Heart left ventricle (tissue), 16 donors: ENCODE measurements around the gene TRRAP. TPM values are rescaled to one million over a fixed set of nuclear protein-coding genes. Genes with fewer than 3 reads are reported as not detected.

ENCODE experiments used
- ATAC-seq, 4 donors: fragments of 200-7000 bp; cut with Tn5 transposase; one replicate each; pipeline ENCODE4 v1.9.1; 2020 to 2022; ENCODE audit warnings: moderate library complexity in 4 of 4, mild to moderate bottlenecking in 3 of 4, moderate number of reproducible peaks in 1 of 4
- DNase-seq, 5 donors: peaks; one replicate each; pipeline ENCODE4 v3.0.0-alpha.2; 2020
- H3K27ac ChIP-seq, 12 donors: fragments of 200-600 bp; sonication (generic) in 4 of 12; one replicate each; pipeline versions ENCODE4 v1.5.0 to v1.8.0; 2016 to 2022; ENCODE audit warnings: mild to moderate bottlenecking in 2 of 12
- H3K27me3 ChIP-seq, 9 donors: fragments of 200-600 bp; sonication (generic) in 2 of 9; one replicate each; pipeline versions ENCODE4 v1.5.1 to v1.8.0; 2016 to 2022; ENCODE audit warnings: mild to moderate bottlenecking in 3 of 9
- H3K36me3 ChIP-seq, 9 donors: fragments of 200-600 bp; sonication (generic) in 2 of 9; one replicate each; pipeline versions ENCODE4 v1.5.0 to v1.8.0; 2018 to 2022; ENCODE audit warnings: mild to moderate bottlenecking in 2 of 9
- H3K4me1 ChIP-seq, 12 donors: fragments of 200-600 bp; sonication (generic) in 4 of 12; one replicate each; pipeline versions ENCODE4 v1.5.0 to v1.8.0; 2016 to 2022; ENCODE audit warnings: mild to moderate bottlenecking in 3 of 12
- H3K4me3 ChIP-seq, 12 donors: fragments of 200-600 bp; sonication (generic) in 4 of 12; one replicate each; pipeline versions ENCODE4 v1.5.0 to v1.8.0; 2017 to 2022; ENCODE audit warnings: mild to moderate bottlenecking in 9 of 12, moderate library complexity in 4 of 12
- H3K9me3 ChIP-seq, 12 donors: fragments of 200-600 bp; sonication (generic) in 4 of 12; one replicate each; pipeline versions ENCODE4 v1.5.0 to v1.8.0; 2016 to 2022; ENCODE audit warnings: mild to moderate bottlenecking in 1 of 12
- CTCF ChIP-seq, 12 donors: fragments of 200-600 bp; sonication (generic) in 4 of 12; IDR thresholded peaks; one replicate each; pipeline versions ENCODE4 v1.5.0 to v1.8.0; 2018 to 2022; ENCODE audit warnings: antibody characterized with exemption in 12 of 12, mild to moderate bottlenecking in 5 of 12
- POLR2A ChIP-seq, 2 donors: fragments of 450-650 bp; IDR thresholded peaks; one replicate each; pipeline ENCODE4 v1.6.1; 2017; ENCODE audit warnings: antibody characterized with exemption in 2 of 2, mild to moderate bottlenecking in 2 of 2, moderate library complexity in 2 of 2
- WGBS, 4 donors: extraction: QIAGEN DNeasy Blood & Tissue Kit in 2 of 4; methylation state at CpG; one replicate each; pipeline versions ENCODE4 v1.1.5 to v1.1.7; 2013 to 2018; 5-methylcytosine and 5-hydroxymethylcytosine counted together
- intact Hi-C, 10 donors: fragments of 100-400 bp; cut with DNase I; formaldehyde crosslinking; loops; one replicate each; pipeline versions ENCODE4 v1.11.1 to v1.14.2; 2022
- polyA plus RNA-seq, 2 donors: library from polyadenylated mRNA; stranded (reverse); fragments of 200-250 nt; gene quantifications; one replicate each; pipeline ENCODE4 v1.2.3, GENCODE V29; 2013
- total RNA-seq, 9 donors: library from RNA; depleted of rRNA in 2 of 9; stranded (reverse); fragments of >200 nt in 2 of 9; fragmentation: NEBNext Ultra II Directional in 3 of 9; extraction: Animal tissue kit (Norgen Biotek cat#: 25700) in 3 of 9; gene quantifications; one replicate each; pipeline versions ENCODE4 v1.1.0 to v1.2.4, GENCODE V29; 2016 to 2023
- donor health status: ischemic (EF 13 %, LVEDD 7.1; RV severe dilation, severe dysfunction).
- donor health status: healthy with polysubstance abuse.
- donor health status: DM: no; HTN: yes; CAD: no.
- donor health status: DM: no; HTN: no; CAD: no.
- donor health status: ischemic (EF 25% LVEDD 6.9; RV normal size, moderate dysfunction).
- donor health status: ischemic (EF 25% LVEDD 5.7; RV mildly dilated, moderate dysfunction).
- donor health status: healthy.
- donor health status: DM: yes; HTN: yes; CAD: no.
- donor health status: ischemic (EF 35%, LVEDD 5.7; RV mildly dilated, moderate dysfunction).
- donor health status: nonischemic (EF 11% LVEDD 7.7; RV severe dilation, severe dysfunction).
- donor health status: DM: yes; HTN: yes; CAD: no.
- donor health status: PGD.
- donor health status: ischemic (EF 29% LVEDD 5.4; RV normal size, mild dysfunction).
- donor health status: nonischemic (EF 23%, LVEDD 6.1; RV moderate dilation, normal function).

TRRAP gene
- total and polyA plus RNA-seq, 11 donors = 9.2 to 29.6 (median 21.6) TPM

- intact Hi-C loops = no loop called here
- no peak for TF ChIP-seq CTCF (IDR thresholded peaks at IDR 0.05)
- TF ChIP-seq POLR2A (IDR thresholded peaks at IDR 0.05) = no peak
- DNase-seq = no peak
- peaks cover 0 to 17% (median 0%) of the 10 kb centered on the region in 12 donors for H3K4me1 ChIP-seq
- WGBS, 4 donors = 92 to 97% (median 94%) methylated on average over 10 to 11 of the region's 11 CpGs
- H3K36me3 ChIP-seq = peaks cover 0 to 100% (median 99%) of the 10 kb centered on the region in 9 donors
- no peaks in the 10 kb centered on the region for H3K27me3 ChIP-seq
- peak overlapping the region in 2 of 12 donors; percentile 78 to 88 for H3K27ac ChIP-seq
- no peak overlapping the region for H3K4me3 ChIP-seq
- ATAC-seq = no peak
- H3K9me3 ChIP-seq = no peaks in the 10 kb centered on the region
Observed at GRCh38 chr7:98957766-98958165, 79.4 kb downstream of the TRRAP start.

GRCh38 chr7:98958968-98959367 lies 80.6 kb downstream of the TRRAP start:
- no peak for ATAC-seq
- intact Hi-C loops = no loop called here
- no peaks in the 10 kb centered on the region for H3K9me3 ChIP-seq
- H3K27ac ChIP-seq = no peak overlapping the region
- H3K36me3 ChIP-seq = peaks cover 3 to 100% (median 99%) of the 10 kb centered on the region in 9 donors
- no peaks in the 10 kb centered on the region for H3K27me3 ChIP-seq
- WGBS, 4 donors = 92 to 95% (median 94%) methylated on average over 9 of the region's 9 CpGs
- H3K4me1 ChIP-seq = peaks cover 0 to 17% (median 0%) of the 10 kb centered on the region in 12 donors
- no peak overlapping the region for H3K4me3 ChIP-seq
- no peak for TF ChIP-seq POLR2A (IDR thresholded peaks at IDR 0.05)
- no peak for TF ChIP-seq CTCF (IDR thresholded peaks at IDR 0.05)
- DNase-seq = no peak

GRCh38 chr7:98963305-98963704 lies 85.0 kb downstream of the TRRAP start:
- intact Hi-C loops = no loop called here
- 90 to 97% (median 94%) methylated on average over 9 to 10 of the region's 10 CpGs for WGBS, 4 donors
- Histone ChIP-seq H3K9me3 (no peaks in the 10 kb centered on the region), H3K27ac (no peak overlapping the region), H3K4me3 (no peak overlapping the region), H3K27me3 (no peaks in the 10 kb centered on the region), H3K36me3 (peaks cover 3 to 100% (median 100%) of the 10 kb centered on the region in 9 donors), H3K4me1 (no peaks in the 10 kb centered on the region)
- TF ChIP-seq POLR2A (IDR thresholded peaks at IDR 0.05) (no peak), CTCF (IDR thresholded peaks at IDR 0.05) (no peak)
- DNase-seq (peak in 1 of 5 donors; percentile 7), ATAC-seq (no peak)

GRCh38 chr7:98964596-98964995 lies 86.3 kb downstream of the TRRAP start:
- no peaks in the 10 kb centered on the region for H3K27me3 ChIP-seq
- TF ChIP-seq POLR2A (IDR thresholded peaks at IDR 0.05) (no peak), CTCF (IDR thresholded peaks at IDR 0.05) (no peak)
- ATAC-seq = no peak
- intact Hi-C loops = no loop called here
- no peaks in the 10 kb centered on the region for H3K4me1 ChIP-seq
- no peak overlapping the region for H3K27ac ChIP-seq
- H3K9me3 ChIP-seq = no peaks in the 10 kb centered on the region
- 94 to 98% (median 96%) methylated on average over 10 of the region's 10 CpGs for WGBS, 4 donors
- H3K4me3 ChIP-seq = no peak overlapping the region
- peak in 1 of 5 donors; percentile 9 for DNase-seq
- H3K36me3 ChIP-seq = peaks cover 3 to 100% (median 100%) of the 10 kb centered on the region in 9 donors
